Mesothelial cell of epicardium (in vitro differentiated cells): Measurements from ENCODE around the gene MYO1D. TPM values are rescaled to one million over a fixed set of nuclear protein-coding genes. Genes with fewer than 3 reads are reported as not detected.

Experiments used
- DNase-seq, 2 experiments: peaks; one replicate each; pipeline ENCODE4 v3.0.0; 2021; ENCODE audit warnings: low spot score in 2 of 2; ENCODE audit not compliant: unreplicated experiment in 2 of 2
- H3K27ac Mint-ChIP-seq: 2 replicates; pipeline ENCODE4 v1.8.0; 2021; ENCODE audit warnings: mixed read lengths
- H3K27me3 Mint-ChIP-seq: 2 replicates; pipeline ENCODE4 v1.8.0; 2021; ENCODE audit warnings: low read depth, mixed read lengths
- H3K36me3 Mint-ChIP-seq: 2 replicates; pipeline ENCODE4 v1.8.0; 2021; ENCODE audit warnings: mixed read lengths
- H3K4me1 Mint-ChIP-seq: 2 replicates; pipeline ENCODE4 v1.8.0; 2021; ENCODE audit warnings: mixed read lengths
- H3K4me3 Mint-ChIP-seq: 2 replicates; pipeline ENCODE4 v1.8.0; 2021; ENCODE audit warnings: mild to moderate bottlenecking, moderate library complexity, mixed read lengths
- H3K9me3 Mint-ChIP-seq: 2 replicates; pipeline ENCODE4 v1.8.0; 2021; ENCODE audit warnings: mixed read lengths
- CTCF ChIP-seq: fragments of 200-600 bp; sonication (generic); IDR thresholded peaks from one replicate; pipeline ENCODE4 v1.5.0; 2021; ENCODE audit warnings: antibody characterized with exemption; ENCODE audit not compliant: unreplicated experiment
- total RNA-seq: library from RNA; stranded (reverse); gene quantifications from 3 replicates; pipeline ENCODE4 v1.2.1, GENCODE V29; 2021

MYO1D gene
- total RNA-seq, 1 donor from 2014 or later: 48.6 TPM

- Mint-ChIP-seq H3K9me3 (no peaks in the 10 kb centered on the region), H3K4me3 (no peak overlapping the region), H3K4me1 (peaks cover 2% of the 10 kb centered on the region), H3K27me3 (no peaks in the 10 kb centered on the region), H3K36me3 (no peaks in the 10 kb centered on the region), H3K27ac (no peak overlapping the region)
- no peak for DNase-seq
- TF ChIP-seq CTCF: no peak
Measured at GRCh38 chr17:32814836-32815235, 62.1 kb downstream of the MYO1D start.

- Mint-ChIP-seq H3K9me3 (no peaks in the 10 kb centered on the region), H3K36me3 (no peaks in the 10 kb centered on the region), H3K27ac (no peak overlapping the region), H3K4me3 (no peak overlapping the region), H3K4me1 (peaks cover 2% of the 10 kb centered on the region), H3K27me3 (no peaks in the 10 kb centered on the region)
- no peak for DNase-seq
- TF ChIP-seq CTCF: no peak
Measured at GRCh38 chr17:32813021-32813420, 63.9 kb downstream of the MYO1D start.

GRCh38 chr17:32810690-32811089, 66.2 kb downstream of the MYO1D start:
- no peak for TF ChIP-seq CTCF
- H3K27ac Mint-ChIP-seq: no peak overlapping the region
- no peaks in the 10 kb centered on the region for H3K36me3 Mint-ChIP-seq
- no peak overlapping the region for H3K4me3 Mint-ChIP-seq
- no peak for DNase-seq
- no peaks in the 10 kb centered on the region for H3K27me3 Mint-ChIP-seq
- no peaks in the 10 kb centered on the region for H3K9me3 Mint-ChIP-seq
- H3K4me1 Mint-ChIP-seq: no peaks in the 10 kb centered on the region

GRCh38 chr17:32807577-32807976, 69.3 kb downstream of the MYO1D start:
- no peak for TF ChIP-seq CTCF
- peak overlapping the region; percentile 21 for H3K27ac Mint-ChIP-seq
- H3K27me3 Mint-ChIP-seq: no peaks in the 10 kb centered on the region
- no peaks in the 10 kb centered on the region for H3K9me3 Mint-ChIP-seq
- no peak for DNase-seq
- H3K4me1 Mint-ChIP-seq: no peaks in the 10 kb centered on the region
- no peak overlapping the region for H3K4me3 Mint-ChIP-seq
- H3K36me3 Mint-ChIP-seq: no peaks in the 10 kb centered on the region

- peaks cover 1% of the 10 kb centered on the region for H3K4me1 Mint-ChIP-seq
- H3K27me3 Mint-ChIP-seq: no peaks in the 10 kb centered on the region
- no peak for DNase-seq
- TF ChIP-seq CTCF: no peak
- no peak overlapping the region for H3K4me3 Mint-ChIP-seq
- no peaks in the 10 kb centered on the region for H3K9me3 Mint-ChIP-seq
- no peak overlapping the region for H3K27ac Mint-ChIP-seq
- no peaks in the 10 kb centered on the region for H3K36me3 Mint-ChIP-seq
Measured at GRCh38 chr17:32806646-32807045, 70.3 kb downstream of the MYO1D start.
